ENCODE results near the gene LYPLAL1.
A peak's percentile ranks its signal among the peaks of the same experiment; 100 is the strongest.

The LYPLAL1 gene

GRCh38 chr1:219173758-219174459 is at the start of gene LYPLAL1:
TSS of gene LYPLAL1 (plus strand) at chr1:219173878. CDS start at chr1:219173891, 13 bp downstream.
- Histone ChIP-seq H3K27me3 (replicated peaks) (no peaks in the 10 kb centered on the region), H3K36me3 (replicated peaks) (no peaks in the 10 kb centered on the region), H3K27ac (peak within 1 kb of the TSS; percentile 96), H3K4me3 (ENCODE audit: low read depth, low read length) (peak within 1 kb of the TSS; percentile 77)
- TF ChIP-seq, protein P1, sequence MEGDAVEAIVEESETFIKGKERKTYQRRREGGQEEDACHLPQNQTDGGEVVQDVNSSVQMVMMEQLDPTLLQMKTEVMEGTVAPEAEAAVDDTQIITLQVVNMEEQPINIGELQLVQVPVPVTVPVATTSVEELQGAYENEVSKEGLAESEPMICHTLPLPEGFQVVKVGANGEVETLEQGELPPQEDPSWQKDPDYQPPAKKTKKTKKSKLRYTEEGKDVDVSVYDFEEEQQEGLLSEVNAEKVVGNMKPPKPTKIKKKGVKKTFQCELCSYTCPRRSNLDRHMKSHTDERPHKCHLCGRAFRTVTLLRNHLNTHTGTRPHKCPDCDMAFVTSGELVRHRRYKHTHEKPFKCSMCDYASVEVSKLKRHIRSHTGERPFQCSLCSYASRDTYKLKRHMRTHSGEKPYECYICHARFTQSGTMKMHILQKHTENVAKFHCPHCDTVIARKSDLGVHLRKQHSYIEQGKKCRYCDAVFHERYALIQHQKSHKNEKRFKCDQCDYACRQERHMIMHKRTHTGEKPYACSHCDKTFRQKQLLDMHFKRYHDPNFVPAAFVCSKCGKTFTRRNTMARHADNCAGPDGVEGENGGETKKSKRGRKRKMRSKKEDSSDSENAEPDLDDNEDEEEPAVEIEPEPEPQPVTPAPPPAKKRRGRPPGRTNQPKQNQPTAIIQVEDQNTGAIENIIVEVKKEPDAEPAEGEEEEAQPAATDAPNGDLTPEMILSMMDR (IDR thresholded peaks at IDR 0.05; ENCODE audit: low read depth, low read length, missing control alignments): peak; percentile 4
- DNase-seq: peak; percentile 81
- in situ Hi-C loops (cut with HindIII; ENCODE audit: low pct_ligation_motif_present, low sequenced_read_pairs): no loop called here

DNA sequence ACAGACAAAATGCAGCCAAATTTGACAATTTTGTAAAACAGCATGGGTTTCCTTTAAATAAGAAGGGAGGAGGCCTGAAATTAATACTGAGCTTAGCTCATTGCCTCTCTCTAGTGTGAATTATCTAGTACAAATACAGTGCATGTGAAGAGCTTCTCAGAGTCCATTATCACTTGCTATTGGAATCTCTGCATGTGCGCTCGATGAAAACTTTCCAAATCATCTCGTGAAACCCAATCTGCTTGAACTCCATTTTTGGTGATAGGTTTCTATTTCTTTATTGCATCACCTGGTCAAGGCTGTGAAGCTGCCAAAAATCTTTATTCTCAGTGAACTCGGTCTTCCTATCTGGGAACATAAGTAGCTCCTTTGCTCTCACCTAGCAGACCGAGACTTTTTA is 49.5 kb upstream of the LYPLAL1 start:
- no peaks in the 10 kb centered on the region for H3K36me3 ChIP-seq (replicated peaks)
- in situ Hi-C loops (cut with HindIII; ENCODE audit: low pct_ligation_motif_present, low sequenced_read_pairs): no loop called here

GRCh38 chr1:219125342-219125741 is 48.3 kb upstream of the LYPLAL1 start:
- no peak for DNase-seq
- no peak overlapping the region for H3K4me3 ChIP-seq (ENCODE audit: low read depth, low read length)
- H3K27ac ChIP-seq: no peak overlapping the region
- TF ChIP-seq, protein P1 (IDR thresholded peaks at IDR 0.05; ENCODE audit: low read depth, low read length, missing control alignments): no peak
- in situ Hi-C loops (cut with HindIII; ENCODE audit: low pct_ligation_motif_present, low sequenced_read_pairs): no loop called here
- no peaks in the 10 kb centered on the region for H3K36me3 ChIP-seq (replicated peaks)
- H3K27me3 ChIP-seq (replicated peaks): no peaks in the 10 kb centered on the region

More for the DNA sequence above, 49.5 kb upstream of the LYPLAL1 start:
- DNase-seq: no peak
- Histone ChIP-seq H3K4me3 (ENCODE audit: low read depth, low read length) (no peak overlapping the region), H3K27ac (no peak overlapping the region), H3K27me3 (replicated peaks) (no peaks in the 10 kb centered on the region)
- TF ChIP-seq, protein P1 (IDR thresholded peaks at IDR 0.05; ENCODE audit: low read depth, low read length, missing control alignments): no peak

- in situ Hi-C loops (cut with HindIII; ENCODE audit: low pct_ligation_motif_present, low sequenced_read_pairs): no loop called here
- no peak overlapping the region for H3K4me3 ChIP-seq (ENCODE audit: low read depth, low read length)
- no peaks in the 10 kb centered on the region for H3K27me3 ChIP-seq (replicated peaks)
- H3K27ac ChIP-seq: no peak overlapping the region
- no peaks in the 10 kb centered on the region for H3K36me3 ChIP-seq (replicated peaks)
- TF ChIP-seq, protein P1 (IDR thresholded peaks at IDR 0.05; ENCODE audit: low read depth, low read length, missing control alignments): no peak
- DNase-seq: no peak
These were observed 47.3 kb upstream of the LYPLAL1 start for GRCh38 chr1:219126377-219126776.

DNA sequence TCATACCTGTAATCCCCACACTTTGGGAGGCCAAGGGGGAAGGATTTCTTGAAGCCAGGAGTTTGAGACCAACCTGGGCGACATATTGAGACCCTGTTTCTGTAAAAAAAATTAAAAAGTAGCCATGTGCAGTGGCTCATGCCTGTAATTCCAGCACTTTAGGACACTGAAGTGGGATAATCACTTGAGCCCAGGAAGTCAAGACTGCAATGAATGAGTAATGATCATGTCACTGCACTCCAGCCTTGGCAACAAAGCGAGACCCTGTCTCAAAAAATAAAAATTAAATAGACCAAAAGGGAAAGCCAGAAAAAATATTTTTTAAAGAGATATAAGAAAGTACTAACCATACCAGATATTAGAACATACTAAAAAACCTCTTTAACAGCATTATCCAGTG is 44.7 kb upstream of the LYPLAL1 start:
- Histone ChIP-seq H3K27me3 (replicated peaks) (no peaks in the 10 kb centered on the region), H3K4me3 (ENCODE audit: low read depth, low read length) (no peak overlapping the region), H3K36me3 (replicated peaks) (no peaks in the 10 kb centered on the region), H3K27ac (no peak overlapping the region)
- peak; percentile 38 for DNase-seq
- TF ChIP-seq, protein P1 (IDR thresholded peaks at IDR 0.05; ENCODE audit: low read depth, low read length, missing control alignments): no peak
- in situ Hi-C loops (cut with HindIII; ENCODE audit: low pct_ligation_motif_present, low sequenced_read_pairs): no loop called here
